Keratinocyte (primary cell): Measurements from ENCODE around the gene CHRNA10.

Experiments
- CTCF ChIP-seq, 3 experiments: IDR thresholded peaks in 1 of 3; conservative IDR thresholded peaks in 1 of 3; optimal IDR thresholded peaks in 1 of 3; 2 replicates in 2 of 3; 3 replicates in 1 of 3; pipeline versions ENCODE3 to v1.5.1; 2011; ENCODE audit warnings: low read length in 3 of 3, mild to moderate bottlenecking in 3 of 3, moderate library complexity in 2 of 3, control low read depth in 1 of 3, inconsistent platforms in 1 of 3; ENCODE audit not compliant: insufficient read depth in 2 of 3; ENCODE audit errors: extremely low read depth in 1 of 3
- EZH2 ChIP-seq: IDR thresholded peaks from one replicate; pipeline ENCODE4 v1.6.1; 2012; ENCODE audit warnings: inconsistent platforms, mild to moderate bottlenecking, low read length, moderate library complexity

GRCh38 chr11:3637201-3637600, 34.0 kb downstream of the CHRNA10 start:
- TF ChIP-seq CTCF (optimal IDR thresholded peaks at IDR 0.05 in 1 of 3, IDR thresholded peaks at IDR 0.05 in 1 of 3, conservative IDR thresholded peaks at IDR 0.05 in 1 of 3; ENCODE audit: extremely low read depth in 1 of 3, insufficient read depth in 2 of 3, low read length in 3 of 3) (no peak), EZH2 (no peak)
